CD4-positive, alpha-beta T cell treated with Interleukin-6 at 100 ng/mL for 8 hours (primary cell): ENCODE data around the gene FBXL12.
"Not testable (repeated sequence)": the region's sequence is repeated elsewhere in the genome, so short reads cannot be mapped to it uniquely, and the experiment has no call there.

Experiments
- DNase-seq: peaks from one replicate; pipeline ENCODE4 v3.0.0-alpha.2; 2020; ENCODE audit warnings: mixed read lengths, low spot score

Gene FBXL12

DNA sequence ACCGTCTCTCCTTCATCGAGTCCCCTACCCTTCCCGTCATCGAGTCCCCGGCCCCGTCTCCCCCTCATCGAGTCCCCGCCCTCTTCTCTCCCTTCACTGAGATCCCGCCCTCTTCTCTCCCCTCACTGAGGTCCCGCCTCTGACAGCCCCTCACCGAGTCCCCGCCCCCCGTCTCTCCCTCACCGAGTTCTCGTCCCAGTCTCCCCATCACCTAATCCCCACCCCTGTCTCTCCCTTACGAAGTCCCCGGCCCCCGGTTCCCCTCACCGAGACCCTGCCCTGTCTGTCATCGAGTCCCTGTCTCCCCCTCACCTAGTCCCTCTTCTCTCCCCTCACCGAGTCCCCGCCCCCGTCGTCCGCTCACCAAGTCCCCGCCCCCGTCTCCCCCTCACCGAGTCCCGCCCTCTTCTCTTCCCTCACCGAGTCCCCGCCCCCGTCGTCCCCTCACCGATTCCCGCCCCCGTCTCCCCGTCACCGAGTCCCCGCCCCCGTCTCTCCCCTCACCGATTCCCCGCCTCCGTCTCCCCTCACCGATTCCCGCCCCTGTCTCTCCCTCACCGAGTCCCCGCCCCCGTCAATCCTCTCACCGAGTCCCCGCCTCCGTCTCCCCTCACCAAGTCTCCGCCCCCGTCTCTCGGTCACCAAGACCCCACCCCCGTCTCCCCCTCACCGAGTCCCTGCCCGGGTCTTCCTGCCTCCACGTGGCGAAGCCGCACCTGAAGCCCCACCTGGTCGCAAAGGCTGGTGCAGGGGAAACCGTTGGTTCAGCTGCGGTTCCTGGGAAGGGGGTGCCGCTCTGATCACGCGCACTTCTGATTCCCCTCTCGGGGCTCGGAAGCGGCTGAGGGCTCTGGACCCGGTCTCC lies 26.4 kb downstream of the FBXL12 start:
- peak; percentile 98 for DNase-seq

DNA sequence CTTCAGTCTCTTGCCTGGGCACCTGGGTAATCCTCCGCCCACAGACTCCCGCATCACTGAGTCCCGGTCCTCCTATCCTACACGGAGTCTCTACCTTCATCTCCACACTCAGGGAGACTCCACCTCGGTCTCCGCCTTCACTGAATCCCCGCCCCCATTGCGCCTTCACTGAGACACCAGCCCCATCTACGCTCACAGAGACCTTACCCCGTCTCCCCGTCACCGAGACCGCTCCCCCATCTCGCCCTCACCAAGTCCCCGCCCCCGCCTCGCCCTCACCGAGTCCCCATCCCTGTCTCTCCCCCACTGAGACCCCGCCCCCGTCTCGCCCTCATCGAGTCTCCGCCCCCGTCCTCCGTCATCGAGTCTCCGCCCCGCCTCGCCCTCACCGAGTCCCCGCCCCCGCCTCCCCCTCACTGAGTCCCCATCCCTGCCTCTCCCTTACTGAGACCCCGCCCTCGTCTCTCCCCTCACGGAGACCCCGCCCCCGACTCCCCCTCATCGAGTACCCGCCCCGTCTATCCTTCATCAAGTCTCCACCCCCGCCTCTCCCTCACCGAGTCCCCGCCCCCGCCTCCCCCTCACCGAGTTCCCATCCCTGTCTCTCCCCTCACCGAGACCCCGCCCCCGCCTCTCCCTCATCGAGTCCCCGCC lies 27.2 kb downstream of the FBXL12 start:
- DNase-seq: peak; percentile 97

DNA sequence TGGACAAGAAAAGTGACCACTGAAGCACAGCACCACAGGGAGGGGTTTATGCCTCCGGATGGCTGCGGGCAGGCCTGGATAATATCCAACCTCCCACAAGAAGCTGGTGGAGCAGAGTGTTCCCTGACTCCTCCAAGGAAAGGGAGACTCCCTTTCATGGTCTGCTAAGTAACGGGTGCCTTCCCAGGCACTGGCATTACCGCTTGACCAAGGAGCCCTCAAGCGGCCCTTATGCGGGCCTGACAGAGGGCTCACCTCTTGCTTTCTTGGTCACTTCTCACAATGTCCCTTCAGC lies 27.9 kb downstream of the FBXL12 start:
- not testable (repeated sequence) for DNase-seq

DNA sequence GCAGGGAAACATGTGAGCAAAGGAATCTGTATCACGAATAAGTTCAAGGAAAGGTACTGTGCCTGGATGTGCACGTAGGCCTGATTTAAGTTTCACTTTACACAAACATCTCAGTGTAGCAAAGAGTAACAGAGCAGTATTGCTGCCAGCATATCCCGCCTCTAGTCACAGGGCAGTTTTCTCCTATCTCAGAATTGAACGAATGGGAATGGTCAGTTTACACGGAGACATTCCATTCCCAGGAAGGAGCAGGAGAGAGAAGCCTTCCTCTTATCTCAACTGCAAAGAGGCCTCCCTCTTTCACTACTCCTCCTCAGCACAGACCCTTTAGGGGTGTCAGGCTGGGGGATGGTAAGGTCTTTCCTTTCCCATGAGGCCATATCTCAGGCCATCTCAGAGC lies 29.3 kb downstream of the FBXL12 start:
- DNase-seq: not testable (repeated sequence)

DNA sequence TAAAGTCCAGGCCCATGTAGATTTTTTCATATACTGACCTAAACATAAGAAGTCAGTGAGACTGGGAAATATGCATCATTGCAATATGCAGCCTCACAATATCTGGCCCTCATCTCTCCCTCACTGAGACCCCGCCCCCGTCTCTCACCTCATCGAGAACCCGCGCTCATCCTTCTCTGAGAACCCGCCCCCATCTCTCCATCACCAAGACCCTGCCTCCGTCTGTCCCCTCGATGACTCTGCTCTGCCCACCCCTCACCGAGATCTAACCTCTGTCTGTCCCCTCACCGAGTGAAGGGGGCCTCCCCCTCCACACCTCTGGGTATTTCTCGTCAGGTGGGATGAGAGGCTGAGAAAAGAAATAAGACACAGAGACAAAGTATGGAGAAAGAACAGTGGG lies 29.8 kb downstream of the FBXL12 start:
- no peak for DNase-seq

DNA sequence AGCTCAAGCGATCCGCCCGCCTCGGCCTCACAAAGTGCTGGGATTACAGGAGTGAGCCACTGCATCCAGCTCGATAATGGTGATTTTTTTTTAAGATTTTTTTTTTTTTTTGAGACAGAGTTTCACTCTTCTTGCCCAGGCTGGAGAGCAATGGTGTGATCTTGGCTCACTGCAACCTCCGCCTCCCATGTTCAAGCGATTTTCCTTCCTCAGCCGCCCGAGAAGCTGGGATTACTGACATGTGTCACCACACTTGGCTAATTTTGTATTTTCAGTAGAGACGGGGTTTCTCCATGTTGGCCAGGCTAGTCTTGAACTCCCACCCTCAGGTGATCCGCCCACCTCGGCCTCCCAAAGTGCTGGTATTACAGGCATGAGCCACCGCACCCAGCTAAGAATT lies 30.3 kb downstream of the FBXL12 start:
- not testable (repeated sequence) for DNase-seq

DNA sequence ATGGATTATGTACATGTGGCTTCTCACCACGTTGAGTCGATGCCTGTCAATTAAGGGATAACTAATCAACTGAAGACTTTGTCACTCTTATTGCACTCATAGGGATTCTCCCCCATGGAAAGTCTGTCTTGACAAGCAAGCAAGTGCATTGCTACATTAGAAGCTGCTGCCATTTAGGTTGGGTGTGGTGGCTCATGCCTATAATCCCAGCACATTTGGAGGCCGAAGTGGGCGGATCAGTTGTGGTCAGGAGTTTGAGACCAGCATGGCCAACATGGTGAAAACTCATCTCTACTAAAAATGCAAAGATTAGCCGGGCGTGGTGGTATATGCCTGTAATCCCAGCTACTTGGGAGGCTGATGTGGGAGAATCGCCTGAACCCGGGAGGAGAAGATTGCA lies 32.1 kb downstream of the FBXL12 start:
- DNase-seq: no peak

DNA sequence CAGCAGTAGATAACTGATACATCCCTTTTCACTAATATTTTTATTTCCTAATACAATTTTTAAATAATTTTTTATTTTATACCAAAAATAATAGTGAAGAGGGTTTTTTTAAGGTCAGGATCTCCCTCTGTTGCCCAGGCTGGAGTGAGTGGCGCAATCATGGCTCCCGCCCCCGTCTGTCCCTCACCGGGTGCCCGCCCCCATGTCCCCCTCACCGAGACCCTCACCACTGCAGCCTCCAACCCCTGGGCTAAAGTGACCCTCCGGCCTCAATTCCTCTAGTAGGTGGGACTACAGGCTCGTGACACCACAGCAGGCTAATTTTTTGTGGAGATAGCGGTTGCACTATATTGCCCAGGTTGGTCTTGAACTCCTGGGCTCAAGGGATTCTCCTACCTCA lies 32.5 kb downstream of the FBXL12 start:
- DNase-seq: no peak

DNA sequence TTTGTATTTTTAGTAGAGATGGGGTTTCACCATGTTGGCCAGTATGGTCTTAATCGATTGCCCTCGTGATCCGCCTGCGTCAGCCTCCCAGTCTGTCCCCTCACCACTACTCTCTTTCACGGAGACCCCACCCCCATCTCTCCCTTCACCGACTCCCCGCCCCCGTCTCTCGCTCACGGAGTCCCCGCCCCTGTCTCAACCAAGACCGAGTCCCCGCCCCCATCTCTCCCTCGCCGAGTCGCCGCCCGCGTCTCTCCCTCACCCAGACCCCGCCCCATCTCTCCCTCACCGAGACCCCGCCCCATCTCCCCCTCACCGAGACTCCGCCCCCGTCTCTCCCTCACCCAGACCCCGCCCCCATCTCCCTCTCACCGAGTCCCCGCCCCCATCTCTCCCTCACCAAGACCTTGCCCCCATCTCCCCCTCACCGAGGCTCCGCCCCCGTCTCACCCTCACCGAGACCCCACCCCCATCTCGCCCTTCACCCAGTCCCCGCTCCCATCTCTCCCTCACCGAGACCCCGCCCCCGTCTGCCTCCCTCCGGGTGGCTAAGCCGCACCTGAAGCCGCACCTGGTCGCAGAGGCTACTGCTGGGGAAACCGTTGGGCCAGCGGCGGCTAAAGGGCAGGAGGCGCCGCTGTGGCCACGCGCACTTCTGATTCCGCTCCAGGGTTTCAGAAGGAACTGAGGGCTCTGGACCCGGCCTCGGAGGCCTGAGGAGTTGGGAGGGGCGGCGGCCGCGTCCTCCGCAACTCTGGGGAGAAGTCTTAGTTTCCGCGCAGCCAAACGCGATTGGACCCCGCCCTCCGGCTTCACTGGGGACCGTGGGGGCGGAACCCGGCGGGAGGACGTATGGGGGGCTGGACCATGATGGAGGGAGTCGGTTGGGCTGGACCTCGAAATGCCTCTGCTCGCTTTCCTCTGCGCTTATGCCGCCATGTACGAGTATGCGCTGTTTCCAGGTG lies 33.2 kb downstream of the FBXL12 start:
- peak; percentile 99 for DNase-seq

DNA sequence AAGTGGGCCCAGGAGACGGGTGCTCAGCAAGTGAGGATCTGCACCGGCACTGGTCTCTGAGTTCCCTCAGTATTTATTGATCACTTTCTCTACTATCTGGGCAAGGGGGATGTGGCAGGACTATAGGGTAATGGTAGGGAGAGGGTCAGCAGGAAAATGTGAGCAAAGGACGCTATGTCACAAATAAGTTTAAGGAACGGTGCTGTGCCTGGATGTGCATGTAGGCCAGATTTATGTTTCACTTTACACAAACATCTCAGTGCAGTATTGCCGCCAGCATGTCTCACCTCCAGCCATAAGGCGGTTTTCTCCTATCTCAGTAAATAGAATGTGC lies 34.7 kb downstream of the FBXL12 start:
- DNase-seq: not testable (repeated sequence)

DNA sequence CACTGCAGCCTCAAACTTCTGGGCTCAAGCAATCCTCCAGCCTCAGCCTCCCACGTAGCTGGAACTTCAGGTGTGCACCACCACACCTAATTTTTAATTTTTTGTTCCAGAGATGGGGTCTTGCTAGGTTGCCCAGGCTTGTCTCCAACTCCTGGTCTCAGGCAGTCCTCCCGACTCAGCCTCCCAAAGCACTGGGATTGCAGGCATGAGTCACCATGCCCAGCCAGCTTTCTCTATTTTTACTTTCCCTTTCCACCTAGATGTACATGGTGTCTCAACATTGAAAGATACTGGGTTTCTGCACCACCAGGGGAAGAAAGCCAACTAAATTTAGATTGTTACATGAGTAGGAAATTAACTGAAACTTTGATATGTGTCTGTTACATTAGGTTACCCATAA lies 36.5 kb downstream of the FBXL12 start:
- DNase-seq: no peak

DNA sequence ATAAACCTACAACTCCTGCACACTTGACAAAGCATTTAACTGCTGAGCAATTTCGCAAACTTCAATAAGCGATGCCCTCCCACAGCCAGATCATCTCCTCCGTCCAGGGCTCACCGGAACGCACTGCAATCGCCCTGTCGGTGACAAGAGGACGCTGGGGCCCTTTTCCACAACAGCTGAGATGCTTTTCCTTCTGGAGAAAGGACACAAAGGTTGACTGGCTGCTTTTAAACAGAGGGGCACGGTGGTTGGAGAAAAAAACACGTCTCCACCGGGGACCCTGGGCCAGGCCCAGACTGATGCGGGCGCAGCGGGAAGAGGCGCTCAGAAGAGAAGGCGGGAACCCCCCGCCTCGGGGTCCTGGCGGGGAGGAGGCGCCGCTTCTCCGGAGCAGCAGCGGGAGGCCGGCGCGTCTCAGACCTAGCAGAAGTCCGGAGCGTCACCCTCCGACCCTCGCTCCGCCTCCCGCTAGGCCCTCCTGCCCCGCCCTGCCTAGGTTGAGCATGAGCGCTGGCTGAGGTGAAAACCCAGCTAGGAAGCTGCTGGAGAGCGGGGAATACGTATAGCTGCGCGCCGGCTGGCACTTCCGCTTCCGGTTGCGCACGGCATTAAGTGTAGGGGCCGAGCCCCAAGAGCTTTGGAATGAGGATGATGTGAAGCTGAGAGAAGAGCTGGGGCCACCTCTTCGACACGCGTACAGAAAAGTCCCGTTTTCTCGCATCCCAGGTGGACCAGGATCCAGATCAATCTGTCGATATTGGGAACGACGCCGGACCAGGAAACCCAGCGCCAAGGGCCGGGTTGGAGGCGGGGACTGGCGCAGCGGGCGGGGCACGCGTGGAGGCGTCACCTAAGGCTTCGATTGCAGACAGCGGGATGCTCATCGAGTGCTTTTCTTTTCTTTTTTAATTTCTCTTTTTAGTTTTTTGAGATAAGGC lies 50.4 kb downstream of the FBXL12 start, which contains the start of gene ZNF846:
TSS of gene ZNF846 (minus strand) at position 564 of the 938 bp plus-strand sequence. CDS start 3,788 bp downstream, outside the sequence.
- peak; percentile 91 for DNase-seq
